ENCODE measurements around the gene FPGS. TPM values are rescaled to one million over a fixed set of nuclear protein-coding genes. Genes with fewer than 3 reads are reported as not detected.
"Not testable (repeated sequence)": the region's sequence is repeated elsewhere in the genome, so short reads cannot be mapped to it uniquely, and the experiment has no call there.

Gene FPGS
- polyA plus RNA-seq, 1 donor from 2014 or later: 51.4 TPM

GRCh38 chr9:127825319-127826051 lies 22.8 kb downstream of the FPGS start:
- H3K9me3 Mint-ChIP-seq: no peaks in the 10 kb centered on the region
- peaks cover 0 to 3% (median 0%) of the 10 kb centered on the region in 3 donors for H3K4me1 Mint-ChIP-seq
- H3K4me3 Mint-ChIP-seq: no peak overlapping the region
- H3K36me3 Mint-ChIP-seq: no peaks in the 10 kb centered on the region
- no peak overlapping the region for H3K27ac Mint-ChIP-seq
- no peaks in the 10 kb centered on the region for H3K27me3 Mint-ChIP-seq

DNA sequence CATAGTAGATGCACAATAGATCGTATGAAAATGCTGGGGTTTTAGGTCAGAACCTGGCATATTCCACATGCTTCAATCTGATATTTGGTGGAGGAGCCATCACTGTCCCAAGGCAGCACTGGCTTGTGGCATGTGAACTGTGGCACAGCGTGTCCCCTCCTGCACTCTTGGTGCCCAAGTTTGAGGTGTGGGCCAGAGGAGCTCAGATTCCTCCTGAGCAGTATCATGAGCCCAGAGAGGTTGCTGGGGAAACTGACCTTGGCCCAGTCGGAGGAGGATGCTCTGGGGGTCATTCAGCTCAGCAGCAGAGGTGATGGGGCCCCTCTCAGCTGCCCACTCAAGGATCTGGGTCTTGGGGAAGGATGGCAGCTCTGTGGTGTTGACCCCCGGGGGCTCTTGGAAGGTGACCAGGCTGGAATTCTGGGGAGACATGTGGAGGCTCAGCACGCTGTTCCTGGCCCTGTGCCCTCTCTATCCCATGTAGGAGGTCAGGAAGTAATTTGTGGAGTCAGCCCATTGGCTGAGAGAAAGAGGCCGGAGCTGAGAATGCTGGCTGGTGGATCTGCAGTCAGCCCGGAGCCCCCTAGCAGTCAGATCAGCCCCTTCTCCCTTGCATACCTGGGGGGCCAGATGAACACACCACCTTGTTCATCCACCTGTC lies 23.7 kb downstream of the FPGS start:
- H3K27me3 Mint-ChIP-seq: no peaks in the 10 kb centered on the region
- H3K9me3 Mint-ChIP-seq: no peaks in the 10 kb centered on the region
- no peaks in the 10 kb centered on the region for H3K36me3 Mint-ChIP-seq
- peak overlapping the region in 1 of 3 donors; percentile 81 for H3K27ac Mint-ChIP-seq
- H3K4me1 Mint-ChIP-seq: peaks cover 0 to 3% (median 3%) of the 10 kb centered on the region in 3 donors
- no peak overlapping the region for H3K4me3 Mint-ChIP-seq

DNA sequence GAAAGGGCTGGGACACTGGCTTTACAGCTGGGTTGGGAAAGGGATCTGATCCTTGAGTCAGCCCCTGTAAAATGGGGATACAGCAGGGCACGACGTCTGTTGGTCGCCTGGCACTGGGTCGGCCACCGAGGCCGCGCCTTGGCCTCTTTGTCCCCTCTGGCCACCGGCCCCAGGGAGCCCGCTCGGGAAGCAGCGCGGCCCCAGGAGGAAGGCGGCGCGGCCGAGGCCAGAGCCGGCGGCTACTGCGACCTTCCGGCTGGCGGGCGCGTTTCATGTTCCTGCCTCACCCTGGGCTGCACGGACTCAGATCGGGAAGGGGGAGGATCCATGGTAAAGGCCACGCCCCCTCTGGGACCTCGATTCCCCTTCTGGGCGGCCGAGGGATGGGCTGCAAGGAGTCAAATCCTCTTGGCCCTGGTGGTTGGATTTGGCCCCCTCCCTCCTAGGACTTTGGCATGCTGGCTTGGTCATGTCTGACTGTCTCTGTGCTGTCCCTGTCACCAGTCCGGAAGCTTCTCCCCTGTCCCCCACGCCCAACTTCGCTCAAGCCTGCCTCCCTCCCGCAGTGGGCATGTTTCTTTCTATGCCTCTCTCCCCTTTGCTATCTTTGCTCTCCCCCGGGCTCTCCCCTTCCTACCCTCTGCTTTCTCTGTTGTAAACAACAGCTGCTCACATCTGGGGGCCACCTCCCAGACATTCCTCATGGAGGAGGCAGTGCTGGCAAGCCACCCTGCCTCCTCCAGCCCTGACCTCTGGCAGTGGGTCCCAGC lies 25.8 kb downstream of the FPGS start:
- no peaks in the 10 kb centered on the region for H3K27me3 Mint-ChIP-seq
- H3K27ac Mint-ChIP-seq: no peak overlapping the region
- H3K9me3 Mint-ChIP-seq: no peaks in the 10 kb centered on the region
- H3K4me1 Mint-ChIP-seq: peaks cover 0 to 3% (median 3%) of the 10 kb centered on the region in 3 donors
- no peak overlapping the region for H3K4me3 Mint-ChIP-seq
- H3K36me3 Mint-ChIP-seq: no peaks in the 10 kb centered on the region

GRCh38 chr9:127829205-127829906 lies 26.7 kb downstream of the FPGS start:
- no peak overlapping the region for H3K27ac Mint-ChIP-seq
- peaks cover 0 to 3% (median 3%) of the 10 kb centered on the region in 3 donors for H3K4me1 Mint-ChIP-seq
- H3K4me3 Mint-ChIP-seq: no peak overlapping the region
- H3K27me3 Mint-ChIP-seq: no peaks in the 10 kb centered on the region
- H3K9me3 Mint-ChIP-seq: no peaks in the 10 kb centered on the region
- H3K36me3 Mint-ChIP-seq: no peaks in the 10 kb centered on the region

- Mint-ChIP-seq H3K27me3 (no peaks in the 10 kb centered on the region), H3K4me3 (no peak overlapping the region), H3K9me3 (no peaks in the 10 kb centered on the region), H3K36me3 (no peaks in the 10 kb centered on the region), H3K4me1 (peaks cover 0 to 3% (median 0%) of the 10 kb centered on the region in 3 donors), H3K27ac (no peak overlapping the region)
Observed at GRCh38 chr9:127832248-127832647, 29.6 kb downstream of the FPGS start.

DNA sequence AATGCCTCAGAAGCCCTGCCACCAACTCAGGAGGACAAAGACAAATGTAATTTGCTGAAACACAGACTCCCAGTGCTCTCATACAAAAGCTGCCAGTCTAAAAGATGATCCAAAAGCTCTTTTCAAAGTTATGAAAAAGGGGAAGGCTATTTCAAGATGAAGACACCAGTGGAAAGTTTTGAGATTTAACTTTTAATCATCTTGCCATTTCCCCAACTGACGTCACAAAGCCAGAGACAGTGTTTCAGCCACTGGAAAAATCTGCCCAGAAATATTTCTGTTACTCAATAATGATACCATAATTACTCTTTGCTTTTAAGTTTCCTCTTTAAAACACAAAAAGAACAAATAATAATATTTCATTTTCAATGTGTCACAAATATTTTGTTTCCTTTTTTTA lies 30.9 kb downstream of the FPGS start:
- Mint-ChIP-seq H3K36me3 (no peaks in the 10 kb centered on the region), H3K27ac (no peak overlapping the region), H3K9me3 (no peaks in the 10 kb centered on the region), H3K4me1 (peaks cover 0 to 3% (median 0%) of the 10 kb centered on the region in 3 donors), H3K27me3 (no peaks in the 10 kb centered on the region), H3K4me3 (no peak overlapping the region)

DNA sequence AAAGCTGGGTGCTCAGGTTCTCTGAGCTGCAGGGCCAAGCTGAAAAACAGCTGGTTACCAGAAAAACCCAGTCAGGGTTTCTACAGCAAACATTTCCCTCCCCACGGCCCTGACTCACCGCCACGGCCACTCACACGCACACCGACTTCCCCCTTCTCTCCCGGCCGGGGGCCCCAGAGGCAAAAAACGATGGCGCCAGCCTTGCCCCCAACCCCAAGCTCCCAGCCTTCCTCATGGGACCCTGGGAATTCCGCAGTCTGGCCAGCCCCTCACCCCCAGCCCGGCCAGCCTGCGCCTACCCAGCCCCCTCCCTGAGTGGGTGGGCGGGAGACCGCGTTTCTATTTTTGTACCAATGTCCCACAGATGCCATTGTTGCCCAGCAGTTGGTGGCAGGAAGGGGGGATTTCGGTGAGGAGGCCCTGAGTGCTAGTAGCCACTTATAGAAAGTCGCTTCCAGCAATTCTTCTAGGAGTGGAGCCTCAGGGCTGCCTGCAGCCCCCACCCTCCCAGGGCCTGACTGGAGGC lies 33.4 kb downstream of the FPGS start:
- no peak overlapping the region for H3K4me3 Mint-ChIP-seq
- H3K27ac Mint-ChIP-seq: no peak overlapping the region
- H3K4me1 Mint-ChIP-seq: no peaks in the 10 kb centered on the region
- H3K27me3 Mint-ChIP-seq: no peaks in the 10 kb centered on the region
- peaks cover 2% of the 10 kb centered on the region for H3K36me3 Mint-ChIP-seq
- no peaks in the 10 kb centered on the region for H3K9me3 Mint-ChIP-seq

- H3K27me3 Mint-ChIP-seq, H3K4me3 Mint-ChIP-seq, H3K4me1 Mint-ChIP-seq, H3K9me3 Mint-ChIP-seq, H3K36me3 Mint-ChIP-seq, H3K27ac Mint-ChIP-seq: not testable (repeated sequence)
Observed at GRCh38 chr9:127836561-127836960, 33.9 kb downstream of the FPGS start.

GRCh38 chr9:127837346-127837745 lies 34.7 kb downstream of the FPGS start:
- Mint-ChIP-seq H3K9me3 (no peaks in the 10 kb centered on the region), H3K4me3 (no peak overlapping the region), H3K27ac (no peak overlapping the region), H3K4me1 (no peaks in the 10 kb centered on the region), H3K27me3 (no peaks in the 10 kb centered on the region), H3K36me3 (peaks cover 3% of the 10 kb centered on the region)

- Mint-ChIP-seq H3K9me3 (no peaks in the 10 kb centered on the region), H3K27me3 (no peaks in the 10 kb centered on the region), H3K27ac (no peak overlapping the region), H3K36me3 (peaks cover 3% of the 10 kb centered on the region), H3K4me3 (no peak overlapping the region), H3K4me1 (no peaks in the 10 kb centered on the region)
Observed at GRCh38 chr9:127838375-127839078, 35.8 kb downstream of the FPGS start.

DNA sequence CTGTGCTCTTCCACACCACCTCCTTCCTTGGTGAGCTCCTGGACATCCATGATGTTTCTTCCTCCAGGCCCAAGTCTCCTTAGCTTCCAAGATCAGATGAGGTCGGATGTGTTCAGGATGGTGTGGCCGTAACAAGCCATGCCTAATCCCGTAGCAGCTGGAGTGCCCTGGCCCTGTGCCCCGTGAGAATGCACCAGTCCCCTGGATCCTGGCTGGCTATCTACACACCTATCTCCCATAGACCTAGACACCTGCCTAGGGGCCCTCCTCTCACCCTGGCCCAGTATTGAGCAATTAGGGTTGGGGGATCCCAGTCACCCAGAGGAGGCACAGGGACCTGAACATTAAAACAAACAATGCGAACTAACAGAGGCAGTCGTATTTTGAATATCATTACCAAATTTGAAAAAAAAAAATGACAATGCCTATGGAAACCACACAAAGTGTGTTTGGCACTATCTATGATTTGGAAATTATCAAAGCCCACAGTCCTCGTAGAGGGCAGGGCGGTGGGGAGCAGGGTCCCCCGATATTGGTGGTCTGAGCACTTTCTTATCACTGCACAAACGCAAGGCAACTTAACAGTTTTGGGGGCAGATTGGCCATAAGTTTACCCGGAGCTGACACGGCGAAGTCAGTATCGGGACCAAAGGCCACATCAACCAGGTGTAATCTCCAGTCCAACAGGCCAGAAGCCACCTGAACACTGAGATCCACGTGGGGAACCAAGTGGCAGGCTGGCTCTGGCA lies 38.6 kb downstream of the FPGS start:
- H3K27me3 Mint-ChIP-seq: no peaks in the 10 kb centered on the region
- H3K36me3 Mint-ChIP-seq: peaks cover 3% of the 10 kb centered on the region
- no peaks in the 10 kb centered on the region for H3K9me3 Mint-ChIP-seq
- H3K27ac Mint-ChIP-seq: no peak overlapping the region
- H3K4me3 Mint-ChIP-seq: no peak overlapping the region
- H3K4me1 Mint-ChIP-seq: no peaks in the 10 kb centered on the region

- no peak overlapping the region for H3K4me3 Mint-ChIP-seq
- H3K4me1 Mint-ChIP-seq: no peaks in the 10 kb centered on the region
- peaks cover 4% of the 10 kb centered on the region for H3K36me3 Mint-ChIP-seq
- H3K9me3 Mint-ChIP-seq: peaks cover 0 to 8% (median 5%) of the 10 kb centered on the region in 3 donors
- H3K27me3 Mint-ChIP-seq: no peaks in the 10 kb centered on the region
- no peak overlapping the region for H3K27ac Mint-ChIP-seq
Observed at GRCh38 chr9:127844821-127845359, 42.2 kb downstream of the FPGS start.

- H3K4me1 Mint-ChIP-seq, H3K36me3 Mint-ChIP-seq, H3K27me3 Mint-ChIP-seq, H3K4me3 Mint-ChIP-seq, H3K27ac Mint-ChIP-seq, H3K9me3 Mint-ChIP-seq: not testable (repeated sequence)
Observed at GRCh38 chr9:127845619-127846018, 42.9 kb downstream of the FPGS start.

Measured in IgD-negative memory B cell (primary cell).